Smooth muscle cell (in vitro differentiated cells): ENCODE measurements around the gene LRRC32. TPM values are rescaled to one million over a fixed set of nuclear protein-coding genes. Genes with fewer than 3 reads are reported as not detected.
A peak's percentile ranks its signal among the peaks of the same experiment; 100 is the strongest.

ENCODE experiments used
- DNase-seq: peaks from one replicate; lab custom pipeline; 2025; ENCODE audit not compliant: unreplicated experiment; lab: John Stamatoyannopoulos, UW
- H2AFZ ChIP-seq: fragments of 200-600 bp; sonication (generic); 2 replicates; pipeline ENCODE4 v1.6.0; 2016; ENCODE audit warnings: antibody characterized with exemption, low read depth, mild to moderate bottlenecking
- H3F3A ChIP-seq: fragments of 200-600 bp; sonication (generic); 2 replicates; pipeline ENCODE4 v1.6.0; 2017; ENCODE audit warnings: antibody characterized with exemption, low read depth
- H3K27ac ChIP-seq: fragments of 200-600 bp; sonication (generic); 2 replicates; pipeline ENCODE4 v1.5.1; 2016; ENCODE audit warnings: low read depth, mild to moderate bottlenecking
- H3K27me3 ChIP-seq: fragments of 200-600 bp; sonication (generic); 2 replicates; pipeline ENCODE4 v1.6.1; 2016; ENCODE audit warnings: low read depth, mild to moderate bottlenecking
- H3K36me3 ChIP-seq: fragments of 200-600 bp; sonication (generic); 2 replicates; pipeline ENCODE4 v1.5.1; 2016; ENCODE audit warnings: low read depth
- H3K4me1 ChIP-seq: fragments of 200-600 bp; sonication (generic); 2 replicates; pipeline ENCODE4 v1.5.1; 2016; ENCODE audit warnings: low read depth
- H3K4me2 ChIP-seq: fragments of 200-600 bp; sonication (generic); 2 replicates; pipeline ENCODE4 v1.6.0; 2016; ENCODE audit warnings: mild to moderate bottlenecking
- H3K4me3 ChIP-seq: fragments of 200-600 bp; sonication (generic); 2 replicates; pipeline ENCODE4 v1.5.1; 2016; ENCODE audit warnings: mild to moderate bottlenecking
- H3K79me2 ChIP-seq: fragments of 200-600 bp; sonication (generic); 2 replicates; pipeline ENCODE4 v1.6.0; 2016; ENCODE audit warnings: low read depth, mild to moderate bottlenecking
- H3K9ac ChIP-seq: fragments of 200-600 bp; sonication (generic); 2 replicates; pipeline ENCODE4 v1.6.0; 2016; ENCODE audit warnings: low read depth
- H3K9me3 ChIP-seq: fragments of 200-600 bp; sonication (generic); replicated peaks from 2 replicates; pipeline ENCODE4 v1.5.1; 2016; ENCODE audit warnings: low read depth
- H4K20me1 ChIP-seq: fragments of 200-600 bp; sonication (generic); 2 replicates; pipeline ENCODE4 v1.6.0; 2016; ENCODE audit warnings: low read depth
- CTCF ChIP-seq: fragments of 200-600 bp; sonication (generic); IDR thresholded peaks from 2 replicates; pipeline ENCODE4 v1.5.1; 2017; ENCODE audit warnings: borderline replicate concordance, mild to moderate bottlenecking, antibody characterized with exemption; ENCODE audit not compliant: insufficient read depth, poor library complexity, severe bottlenecking
- WGBS: methylation state at CpG from one replicate; pipeline ENCODE4 v1.1.7; 2016; ENCODE audit warnings: low lambda C conversion rate; 5-methylcytosine and 5-hydroxymethylcytosine counted together
- polyA plus RNA-seq: library from polyadenylated mRNA; unstranded; fragments of >200 nt; fragmentation: Nextera tagmentation; extraction: Ambion mirVana; gene quantifications from 2 replicates; pipeline ENCODE4 v1.2.1, GENCODE V29; 2016
- total RNA-seq: library from RNA; depleted of rRNA; stranded (reverse); fragments of >200 nt; gene quantifications from 2 replicates; pipeline ENCODE4 v1.2.3, GENCODE V29; 2014

Gene LRRC32
- total and polyA plus RNA-seq, 2 experiments from 2014 or later, result 171 to 444 TPM

GRCh38 chr11:76626921-76627401 is 43.6 kb downstream of the LRRC32 start:
- no peak overlapping the region for H3K4me3 ChIP-seq
- no peak overlapping the region for H2AFZ ChIP-seq
- no peak for DNase-seq
- no peaks in the 10 kb centered on the region for H3K79me2 ChIP-seq
- peaks cover 11% of the 10 kb centered on the region for H3K4me1 ChIP-seq
- no peak overlapping the region for H3K9ac ChIP-seq
- H3K27me3 ChIP-seq, result no peaks in the 10 kb centered on the region
- H3F3A ChIP-seq, result no peaks in the 10 kb centered on the region
- 63% methylated on average over 6 of the region's 6 CpGs for WGBS
- H4K20me1 ChIP-seq, result no peaks in the 10 kb centered on the region
- H3K36me3 ChIP-seq, result no peaks in the 10 kb centered on the region
- no peak overlapping the region for H3K4me2 ChIP-seq
- no peak for TF ChIP-seq CTCF
- no peaks in the 10 kb centered on the region for H3K9me3 ChIP-seq
- peak overlapping the region; percentile 14 for H3K27ac ChIP-seq

GRCh38 chr11:76626266-76626665 is 44.3 kb downstream of the LRRC32 start:
- WGBS, result 96% methylated on average over 3 of the region's 3 CpGs
- Histone ChIP-seq H3K4me1 (peaks cover 14% of the 10 kb centered on the region), H3F3A (no peaks in the 10 kb centered on the region), H3K9me3 (no peaks in the 10 kb centered on the region), H4K20me1 (no peaks in the 10 kb centered on the region), H3K79me2 (no peaks in the 10 kb centered on the region), H3K36me3 (no peaks in the 10 kb centered on the region), H3K27me3 (no peaks in the 10 kb centered on the region), H3K4me3 (no peak overlapping the region), H2AFZ (no peak overlapping the region), H3K4me2 (no peak overlapping the region), H3K9ac (no peak overlapping the region), H3K27ac (no peak overlapping the region)
- DNase-seq, result no peak
- TF ChIP-seq CTCF, result no peak

- no peaks in the 10 kb centered on the region for H4K20me1 ChIP-seq
- no peaks in the 10 kb centered on the region for H3F3A ChIP-seq
- no peak overlapping the region for H3K4me3 ChIP-seq
- no peak overlapping the region for H2AFZ ChIP-seq
- no peaks in the 10 kb centered on the region for H3K36me3 ChIP-seq
- peaks cover 14% of the 10 kb centered on the region for H3K4me1 ChIP-seq
- TF ChIP-seq CTCF, result no peak
- no peaks in the 10 kb centered on the region for H3K9me3 ChIP-seq
- H3K79me2 ChIP-seq, result no peaks in the 10 kb centered on the region
- no peak overlapping the region for H3K4me2 ChIP-seq
- no peak overlapping the region for H3K27ac ChIP-seq
- no peak overlapping the region for H3K9ac ChIP-seq
- no peak for DNase-seq
- 100% methylated on average over 1 of the region's 1 CpG for WGBS
- H3K27me3 ChIP-seq, result no peaks in the 10 kb centered on the region
These were observed 44.9 kb downstream of the LRRC32 start for GRCh38 chr11:76625472-76626186.
